HEK293T (cell line): ENCODE data around the gene PLEKHA4.

Experiments used
- BHLHE40 ChIP-seq: fragments of 450-650 bp; IDR thresholded peaks from 2 replicates; pipeline ENCODE4 v1.6.1; 2016; ENCODE audit warnings: mild to moderate bottlenecking, moderate library complexity, borderline replicate concordance
- FOXA1 ChIP-seq: fragments of 450-650 bp; IDR thresholded peaks from 2 replicates; pipeline ENCODE4 v1.6.1; 2016; ENCODE audit warnings: mild to moderate bottlenecking
- NFRKB ChIP-seq: fragments of 450-650 bp; IDR thresholded peaks from 2 replicates; pipeline ENCODE4 v1.6.1; 2016; ENCODE audit warnings: mild to moderate bottlenecking, moderate library complexity
- SUZ12 ChIP-seq: fragments of 450-650 bp; IDR thresholded peaks from 2 replicates; pipeline ENCODE4 v1.6.1; 2016; ENCODE audit warnings: mild to moderate bottlenecking

DNA sequence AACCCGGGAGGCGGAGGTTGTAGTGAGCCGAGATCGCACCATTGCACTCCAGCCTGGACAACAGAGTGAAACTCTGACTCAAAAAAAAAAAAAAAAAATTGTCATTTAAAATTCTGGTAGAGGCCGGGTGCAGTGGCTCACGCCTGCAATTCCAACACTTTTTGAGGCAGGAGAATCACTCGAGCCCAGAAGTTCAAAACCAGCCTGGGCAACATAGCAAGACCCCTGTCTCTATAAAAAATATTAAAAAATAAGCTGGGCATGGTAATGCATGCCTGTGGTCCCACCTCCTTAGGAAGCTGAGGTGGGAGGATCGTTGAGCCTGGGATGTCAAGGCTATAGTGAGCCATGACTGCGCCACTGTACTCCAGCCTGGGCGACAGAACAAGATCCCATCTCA, 37.9 kb upstream of the PLEKHA4 start:
- TF ChIP-seq FOXA1 = no peak
- TF ChIP-seq BHLHE40 = no peak
- no peak for TF ChIP-seq NFRKB
- TF ChIP-seq SUZ12 = no peak
